ENCODE data around the gene ASTN2. TPM values are rescaled to one million over a fixed set of nuclear protein-coding genes. Genes with fewer than 3 reads are reported as not detected.

The ASTN2 gene
- total and polyA plus RNA-seq, 2 donors (not counting 3 experiments of a cell fraction or from before 2014, with no cell fraction given): 1.0 to 1.9 TPM

DNA sequence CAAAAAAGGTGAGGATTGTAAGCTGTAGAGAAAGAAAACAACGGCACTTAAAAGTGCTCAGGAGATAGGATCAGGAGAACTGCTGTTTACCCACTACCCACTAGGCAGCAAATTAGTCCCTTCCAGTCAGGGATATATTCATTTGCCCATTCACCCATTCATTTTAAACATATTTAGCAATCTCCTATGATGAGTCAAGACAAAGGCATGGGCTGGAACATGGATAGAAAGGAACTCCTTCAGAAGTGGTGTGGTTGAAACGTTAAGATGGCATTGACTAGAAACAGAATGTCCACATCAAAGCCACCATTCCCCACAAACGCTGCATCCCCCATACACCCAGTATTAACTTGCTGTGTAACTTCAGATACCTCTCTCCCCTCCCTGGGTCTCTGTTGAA, 225.7 kb downstream of the ASTN2 start:
- H3K27me3 ChIP-seq (ENCODE audit: control insufficient read depth in 2 of 2, insufficient read depth in 2 of 2, low read length in 2 of 2): no peaks in the 10 kb centered on the region
- no peaks in the 10 kb centered on the region for H3K36me3 ChIP-seq (ENCODE audit: control insufficient read depth in 2 of 2, extremely low read depth in 1 of 2, insufficient read depth in 2 of 2, low read length in 2 of 2)
- H3K4me2 ChIP-seq (ENCODE audit: insufficient read depth, low read length): no peak overlapping the region
- no peak overlapping the region for H3K27ac ChIP-seq (ENCODE audit: insufficient read depth, low read depth, low read length)
- H3K9me1 ChIP-seq (replicated peaks; ENCODE audit: control insufficient read depth, extremely low read depth, insufficient read depth, low read length): no peaks in the 10 kb centered on the region
- FAIRE-seq (no peak), DNase-seq (ENCODE audit: low read depth, low spot score) (no peak)
- intact Hi-C loops (cut with micrococcal nuclease): no loop called here
- H3K79me2 ChIP-seq (ENCODE audit: control insufficient read depth, insufficient read depth, low read length): no peaks in the 10 kb centered on the region
- no peak overlapping the region for H2AFZ ChIP-seq (ENCODE audit: low read depth, low read length)
- H3K4me3 ChIP-seq (replicated peaks in 1 of 3; ENCODE audit: insufficient read depth in 1 of 3, low read depth in 1 of 3, low read length in 3 of 3): no peak overlapping the region
- no peak for TF ChIP-seq FOS (IDR thresholded peaks at IDR 0.05; ENCODE audit: borderline replicate concordance, insufficient read depth, low read length)
- TF ChIP-seq GATA2 (IDR thresholded peaks at IDR 0.05; ENCODE audit: insufficient read depth, insufficient read length, low read depth, low read length): no peak
- TF ChIP-seq EZH2 (IDR thresholded peaks at IDR 0.05; ENCODE audit: borderline replicate concordance, low read depth, low read length, severe bottlenecking): no peak
- no peak for TF ChIP-seq JUN (IDR thresholded peaks at IDR 0.05; ENCODE audit: borderline replicate concordance, insufficient read depth, insufficient read length, low read depth)
- H3K4me1 ChIP-seq (ENCODE audit: control insufficient read depth, extremely low read depth, insufficient read depth, low read length): no peaks in the 10 kb centered on the region
- CTCF ChIA-PET: no interaction called here
- H3K9me3 ChIP-seq (replicated peaks; ENCODE audit: control insufficient read depth, insufficient read depth, low read length): peaks cover 15% of the 10 kb centered on the region
- POLR2A ChIA-PET: no interaction called here
- no peaks in the 10 kb centered on the region for H4K20me1 ChIP-seq (replicated peaks; ENCODE audit: control insufficient read depth, extremely low read depth, insufficient read depth, low read length)
- no peak overlapping the region for H3K9ac ChIP-seq (replicated peaks; ENCODE audit: extremely low read depth, insufficient read depth, low read length)
- BruUV-seq (replicated peaks): no TSS peak
- dilution Hi-C loops (cut with MboI; ENCODE audit: extremely low pct_ligation_motif_present, low sequenced_read_pairs): no loop called here

DNA sequence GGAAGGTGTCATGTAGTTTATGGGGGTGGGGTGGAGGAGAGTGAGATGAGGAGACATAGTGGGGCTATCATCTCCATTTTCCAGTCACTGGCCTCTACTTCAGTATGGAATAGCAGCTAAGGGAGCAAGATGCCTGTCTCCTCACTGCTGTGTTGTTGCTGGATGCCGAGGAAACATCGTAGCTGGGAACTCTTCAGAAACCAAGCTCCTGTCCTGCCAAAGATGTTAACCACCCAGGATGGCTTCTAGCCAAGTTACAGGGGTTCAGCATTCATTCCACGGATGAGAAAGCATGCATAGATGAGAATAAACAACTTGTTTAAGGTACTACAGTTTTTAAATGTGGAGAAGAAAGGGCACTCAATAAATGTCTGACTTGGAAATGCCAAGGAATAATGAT, 226.5 kb downstream of the ASTN2 start:
- Histone ChIP-seq H3K36me3 (ENCODE audit: control insufficient read depth in 2 of 2, extremely low read depth in 1 of 2, insufficient read depth in 2 of 2, low read length in 2 of 2) (no peaks in the 10 kb centered on the region), H3K9me1 (replicated peaks; ENCODE audit: control insufficient read depth, extremely low read depth, insufficient read depth, low read length) (no peaks in the 10 kb centered on the region), H3K4me3 (replicated peaks in 1 of 3; ENCODE audit: insufficient read depth in 1 of 3, low read depth in 1 of 3, low read length in 3 of 3) (no peak overlapping the region), H3K79me2 (ENCODE audit: control insufficient read depth, insufficient read depth, low read length) (no peaks in the 10 kb centered on the region), H3K27ac (ENCODE audit: insufficient read depth, low read depth, low read length) (no peak overlapping the region), H4K20me1 (replicated peaks; ENCODE audit: control insufficient read depth, extremely low read depth, insufficient read depth, low read length) (no peaks in the 10 kb centered on the region), H3K9ac (replicated peaks; ENCODE audit: extremely low read depth, insufficient read depth, low read length) (no peak overlapping the region), H2AFZ (ENCODE audit: low read depth, low read length) (no peak overlapping the region), H3K27me3 (ENCODE audit: control insufficient read depth in 2 of 2, insufficient read depth in 2 of 2, low read length in 2 of 2) (no peaks in the 10 kb centered on the region), H3K4me2 (ENCODE audit: insufficient read depth, low read length) (no peak overlapping the region), H3K9me3 (replicated peaks; ENCODE audit: control insufficient read depth, insufficient read depth, low read length) (peaks cover 11% of the 10 kb centered on the region), H3K4me1 (ENCODE audit: control insufficient read depth, extremely low read depth, insufficient read depth, low read length) (no peaks in the 10 kb centered on the region)
- no peak for FAIRE-seq
- no peak for DNase-seq (ENCODE audit: low read depth, low spot score)
- intact Hi-C loops (cut with micrococcal nuclease) (no loop called here), dilution Hi-C loops (cut with MboI; ENCODE audit: extremely low pct_ligation_motif_present, low sequenced_read_pairs) (no loop called here)
- CTCF ChIA-PET: no interaction called here
- TF ChIP-seq MYC (IDR thresholded peaks at IDR 0.05; ENCODE audit: low read depth, low read length): no peak
- BruUV-seq (replicated peaks): no TSS peak
- POLR2A ChIA-PET: no interaction called here

All from endothelial cell of umbilical vein (primary cell).